ENCODE data around the gene CRYBB2. TPM values are rescaled to one million over a fixed set of nuclear protein-coding genes. Genes with fewer than 3 reads are reported as not detected.
"Not testable (repeated sequence)": the region's sequence is repeated elsewhere in the genome, so short reads cannot be mapped to it uniquely, and the experiment has no call there.

Gene CRYBB2
- total RNA-seq, 1 donor from 2014 or later = not detected

GRCh38 chr22:25233706-25234105 lies 14.3 kb downstream of the CRYBB2 start:
- DNase-seq (ENCODE audit: low spot score) = not testable (repeated sequence)

- peak; percentile 80 for DNase-seq (ENCODE audit: low spot score)
Observed at GRCh38 chr22:25235547-25236290, 16.3 kb downstream of the CRYBB2 start.

- DNase-seq (ENCODE audit: low spot score) = no peak
Observed at GRCh38 chr22:25236417-25236816, 17.0 kb downstream of the CRYBB2 start.

GRCh38 chr22:25237503-25237902 lies 18.1 kb downstream of the CRYBB2 start:
- DNase-seq (ENCODE audit: low spot score) = no peak

- not testable (repeated sequence) for DNase-seq (ENCODE audit: low spot score)
Observed at GRCh38 chr22:25238058-25238457, 18.6 kb downstream of the CRYBB2 start.

- DNase-seq (ENCODE audit: low spot score) = not testable (repeated sequence)
Observed at GRCh38 chr22:25255169-25255568, 35.7 kb downstream of the CRYBB2 start.

- not testable (repeated sequence) for DNase-seq (ENCODE audit: low spot score)
Observed at GRCh38 chr22:25267567-25267966, 48.1 kb downstream of the CRYBB2 start.

GRCh38 chr22:25268902-25269301 lies 49.5 kb downstream of the CRYBB2 start:
- not testable (repeated sequence) for DNase-seq (ENCODE audit: low spot score)

GRCh38 chr22:25270061-25270460 lies 50.6 kb downstream of the CRYBB2 start:
- DNase-seq (ENCODE audit: low spot score) = not testable (repeated sequence)

- not testable (repeated sequence) for DNase-seq (ENCODE audit: low spot score)
Observed at GRCh38 chr22:25273231-25273630, 53.8 kb downstream of the CRYBB2 start.

GRCh38 chr22:25273928-25274327 lies 54.5 kb downstream of the CRYBB2 start:
- DNase-seq (ENCODE audit: low spot score) = not testable (repeated sequence)

GRCh38 chr22:25280118-25280517 lies 60.7 kb downstream of the CRYBB2 start:
- DNase-seq (ENCODE audit: low spot score) = not testable (repeated sequence)

Other genes with a start within 250 kb of the CRYBB2 start
- 1.4 TPM for gene CRYBB3, start 19.8 kb upstream of the CRYBB2 start, total RNA-seq

Data from mucosa of gallbladder (tissue), 1 donor.